HG03159 (cell line): ENCODE results near the gene MUSK.
"Not testable (repeated sequence)": the region's sequence is repeated elsewhere in the genome, so short reads cannot be mapped to it uniquely, and the experiment has no call there.

ENCODE experiments used
- ATAC-seq: cut with Tn5 transposase; IDR thresholded peaks from one replicate; pipeline ENCODE4 v1.9.1; 2021; ENCODE audit warnings: mild to moderate bottlenecking, moderate library complexity; ENCODE audit not compliant: unreplicated experiment

The MUSK gene

DNA sequence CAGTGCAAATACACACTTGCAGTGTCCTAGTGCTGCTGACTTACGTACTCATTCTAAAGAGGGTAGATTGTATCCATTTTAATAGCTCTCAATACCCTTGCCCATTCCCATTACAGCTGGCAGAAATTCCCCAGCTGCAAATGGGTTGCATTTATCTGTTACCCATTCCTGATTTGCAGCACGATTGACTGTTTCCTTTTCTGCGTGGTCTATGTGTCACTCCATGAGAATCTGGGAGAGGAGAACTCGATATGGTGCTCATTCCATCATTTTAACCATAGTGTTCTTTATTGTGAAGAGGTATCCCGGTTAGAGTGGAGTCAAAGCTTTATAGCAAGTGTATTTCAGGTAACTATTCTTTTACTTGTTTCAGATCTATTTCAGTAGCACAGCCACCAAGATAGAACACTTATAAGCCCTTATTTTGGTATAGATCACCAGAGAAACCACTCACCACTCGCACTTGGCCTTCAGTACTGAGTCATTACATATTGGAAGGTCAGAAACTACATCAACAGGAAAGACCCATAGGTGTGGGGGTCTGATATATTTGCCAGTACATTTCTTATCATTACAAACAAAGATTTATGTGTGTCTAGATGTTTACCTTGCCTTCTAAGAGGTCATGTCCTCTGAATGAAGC is 139.5 kb downstream of the MUSK start:
- peak; percentile 67 for ATAC-seq

DNA sequence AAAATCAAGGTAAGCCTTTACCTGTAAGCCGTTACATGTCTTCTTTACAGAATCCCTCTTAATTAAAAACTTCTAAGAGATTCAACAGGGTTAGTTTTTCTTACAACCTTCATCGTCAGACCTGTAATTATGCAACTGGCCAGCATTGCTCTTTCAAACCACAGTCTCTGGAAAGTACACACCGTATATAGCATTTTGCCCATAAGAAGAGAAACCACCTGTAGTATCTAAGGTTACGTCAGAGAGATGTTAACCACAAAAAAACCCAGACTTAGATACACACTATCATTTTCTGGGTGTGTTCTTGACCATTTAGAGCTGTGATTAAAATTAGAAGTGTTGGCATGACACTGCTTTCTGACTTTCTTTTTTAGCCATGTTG is 140.0 kb downstream of the MUSK start:
- peak; percentile 95 for ATAC-seq

DNA sequence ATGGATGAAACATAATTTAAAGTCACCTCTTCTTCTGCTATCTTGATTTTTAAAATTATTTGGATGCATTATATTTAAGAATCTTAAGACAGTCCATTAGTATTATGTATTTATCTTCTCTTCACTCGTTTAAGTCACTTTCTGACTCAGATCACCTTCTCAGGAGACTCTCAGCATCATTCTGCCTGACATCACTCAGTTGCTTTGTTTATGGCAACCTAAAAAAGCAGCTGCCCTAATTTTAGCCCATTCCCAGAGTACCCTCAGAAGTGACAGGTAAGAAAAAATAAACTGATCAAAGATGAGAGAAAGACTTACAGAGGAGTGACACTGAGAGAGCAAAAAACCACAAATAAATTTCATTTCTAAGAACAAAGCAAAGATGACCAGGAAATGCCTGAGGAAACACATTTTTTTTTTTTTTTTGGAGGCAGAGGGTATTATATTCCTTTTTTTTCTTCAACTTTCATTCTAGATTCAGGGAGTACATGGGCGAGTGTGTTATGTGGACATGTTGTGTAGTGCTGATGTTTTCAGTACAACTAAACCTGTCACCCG is 140.5 kb downstream of the MUSK start:
- peak; percentile 54 for ATAC-seq

DNA sequence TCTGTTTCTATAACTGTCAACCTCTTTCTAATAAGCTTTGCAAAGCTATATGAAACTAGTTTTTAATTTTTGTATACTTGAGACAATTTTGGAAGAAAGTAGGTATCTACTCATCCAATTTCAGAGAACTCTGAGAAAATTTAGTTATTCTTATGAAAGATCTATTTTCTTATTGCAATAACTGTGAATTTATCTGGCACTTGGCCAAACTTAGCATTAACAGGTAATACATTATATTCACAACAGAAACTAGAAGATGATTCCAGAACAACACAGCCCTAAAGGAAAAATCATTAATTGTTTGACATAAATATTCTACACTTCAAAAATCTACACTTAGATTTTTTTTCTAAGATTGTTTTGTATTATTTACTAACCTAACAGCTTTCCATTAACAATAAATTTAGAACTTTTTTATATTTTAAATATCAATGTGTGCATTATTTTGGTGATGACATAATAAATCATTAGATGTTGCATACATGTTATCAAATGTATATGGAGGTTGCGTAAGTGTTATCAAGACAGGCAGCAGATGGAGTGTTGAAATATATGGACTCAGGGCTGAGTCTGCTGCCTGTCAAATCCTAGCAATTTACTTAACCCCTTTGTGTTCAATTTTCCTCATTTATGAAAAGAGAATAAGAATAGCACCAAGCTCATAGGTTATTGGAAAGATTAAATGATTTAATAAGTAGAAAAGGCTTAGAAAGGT is 141.8 kb downstream of the MUSK start:
- ATAC-seq, result no peak

DNA sequence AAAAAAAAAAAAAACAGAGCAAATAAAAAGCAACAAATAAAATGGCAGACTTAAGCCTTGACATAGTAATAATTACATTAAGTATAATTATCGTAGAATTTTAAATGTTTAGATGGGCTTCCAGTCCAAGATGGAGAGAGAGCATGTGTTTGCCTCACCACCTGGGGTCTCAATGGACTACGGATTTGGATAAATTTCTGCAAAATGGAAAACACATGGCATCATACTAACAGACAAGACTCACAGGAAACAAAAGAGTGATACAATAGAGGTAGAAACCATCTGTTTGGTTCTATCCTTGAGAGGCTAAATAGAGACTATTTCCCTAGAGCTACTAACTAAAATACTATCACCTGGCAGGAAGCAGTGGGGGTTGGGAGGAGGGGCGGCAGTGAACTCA is 144.3 kb downstream of the MUSK start:
- ATAC-seq, result no peak

DNA sequence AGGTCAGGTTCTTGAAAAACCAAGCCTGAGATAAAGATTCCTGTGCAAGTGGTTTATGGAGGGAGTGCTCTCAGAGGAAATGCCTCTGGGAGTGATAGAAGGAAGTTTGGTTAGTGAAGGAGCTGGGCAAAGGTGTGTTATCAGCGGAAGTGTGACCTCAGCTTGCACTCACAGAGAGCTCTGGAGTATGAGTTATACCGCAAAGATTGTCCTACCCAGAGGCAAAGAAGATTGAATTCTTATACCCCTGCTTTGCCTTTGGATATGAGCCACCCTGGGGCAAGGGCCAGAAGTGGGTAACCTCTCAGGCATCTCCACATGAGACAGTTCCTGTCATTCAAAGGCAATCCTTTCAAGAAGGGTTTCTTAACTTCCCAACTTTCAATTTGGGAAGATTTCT is 145.6 kb downstream of the MUSK start:
- no peak for ATAC-seq

DNA sequence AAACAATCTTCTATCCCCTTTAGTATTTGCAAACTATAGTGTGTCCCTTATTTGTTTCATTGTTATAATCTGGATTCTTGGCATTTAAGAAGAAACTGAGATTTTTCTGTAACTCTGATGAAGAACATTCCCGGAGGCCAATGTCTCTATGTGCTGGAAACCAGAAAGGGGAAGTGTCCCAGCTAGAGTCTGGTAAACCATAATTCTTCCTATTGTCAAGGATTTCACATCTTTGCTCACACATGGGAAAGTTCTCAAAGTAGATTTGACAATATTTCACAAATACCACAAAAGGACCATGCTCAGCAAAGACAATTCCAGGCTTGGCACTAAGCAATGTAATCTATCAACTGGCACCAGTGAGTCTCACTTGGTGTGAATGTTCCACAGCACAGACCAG is 146.8 kb downstream of the MUSK start:
- ATAC-seq, result no peak

DNA sequence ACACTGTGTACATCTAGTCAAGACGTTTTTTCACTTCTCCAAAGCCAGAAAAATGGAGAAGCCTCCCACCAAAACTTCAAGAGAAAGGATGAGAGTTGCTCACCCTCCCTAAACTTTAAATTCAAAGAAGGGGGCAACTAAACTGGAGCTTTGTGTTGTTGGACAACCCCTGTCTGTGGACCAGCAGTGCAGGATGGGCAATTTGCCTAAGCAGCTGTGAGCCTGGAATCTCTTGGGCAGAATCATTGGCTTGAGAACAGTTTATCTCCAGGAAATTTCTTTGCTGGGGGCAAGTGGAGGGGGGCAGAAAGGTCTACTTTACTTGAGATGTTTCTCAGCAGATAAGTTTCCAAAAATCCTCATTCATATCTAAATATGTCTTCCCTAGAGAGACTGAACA is 151.8 kb downstream of the MUSK start:
- no peak for ATAC-seq

DNA sequence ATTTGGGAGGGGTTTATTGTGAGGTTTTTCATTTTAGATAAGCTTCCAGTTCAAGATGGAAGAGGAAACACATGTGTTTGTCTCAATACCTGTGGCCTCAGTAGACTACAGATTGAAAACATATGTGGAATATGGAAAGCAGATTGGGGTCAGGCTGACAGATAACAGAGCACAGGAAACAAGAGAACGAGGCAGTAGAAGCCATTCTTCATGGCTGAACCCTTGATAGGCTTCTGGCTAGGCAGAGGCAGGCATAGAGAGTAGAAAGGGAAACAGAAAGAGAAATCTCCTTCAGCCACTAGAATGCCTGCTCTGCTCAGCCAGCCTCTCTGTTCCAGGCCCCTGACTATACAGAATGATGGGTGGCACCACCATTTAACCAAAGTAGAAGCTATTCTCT is 152.5 kb downstream of the MUSK start:
- ATAC-seq, result peak; percentile 95

DNA sequence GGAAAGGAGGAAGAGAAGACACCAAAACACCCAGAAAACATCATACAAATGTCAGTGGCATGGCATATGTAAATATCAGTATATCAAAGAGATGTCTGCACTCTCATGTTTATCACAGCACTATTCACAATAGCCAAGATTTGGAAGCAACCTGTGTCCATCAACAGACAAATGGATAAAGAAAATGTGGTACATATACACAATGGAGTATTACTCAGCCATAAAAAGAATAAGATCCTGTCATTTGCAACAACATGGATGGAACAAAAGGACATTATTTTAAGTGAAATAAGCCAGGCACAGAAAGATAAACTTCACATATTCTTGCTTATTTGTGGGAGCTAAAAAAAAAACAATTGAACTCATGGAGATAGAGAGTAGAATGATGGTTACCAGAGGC is 156.5 kb downstream of the MUSK start:
- not testable (repeated sequence) for ATAC-seq

DNA sequence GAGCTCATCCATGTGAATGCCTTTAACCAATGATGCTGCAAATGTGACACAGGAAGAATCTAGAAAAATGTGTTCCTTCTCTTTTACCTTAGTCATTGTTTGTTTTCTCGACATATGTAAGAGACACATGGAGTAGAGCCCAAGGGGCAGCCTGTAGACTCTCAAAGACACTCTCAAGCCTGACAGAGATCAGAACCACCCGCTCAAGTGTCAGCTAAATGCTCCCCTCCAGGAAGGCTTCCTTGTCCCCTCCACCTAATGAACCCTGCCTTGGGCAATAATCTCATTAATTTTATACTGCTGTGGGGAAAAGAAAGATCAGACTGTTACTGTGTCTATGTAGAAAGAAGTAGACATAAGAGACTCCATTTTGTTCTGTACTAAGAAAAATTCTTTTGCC is 157.4 kb downstream of the MUSK start:
- ATAC-seq, result no peak

DNA sequence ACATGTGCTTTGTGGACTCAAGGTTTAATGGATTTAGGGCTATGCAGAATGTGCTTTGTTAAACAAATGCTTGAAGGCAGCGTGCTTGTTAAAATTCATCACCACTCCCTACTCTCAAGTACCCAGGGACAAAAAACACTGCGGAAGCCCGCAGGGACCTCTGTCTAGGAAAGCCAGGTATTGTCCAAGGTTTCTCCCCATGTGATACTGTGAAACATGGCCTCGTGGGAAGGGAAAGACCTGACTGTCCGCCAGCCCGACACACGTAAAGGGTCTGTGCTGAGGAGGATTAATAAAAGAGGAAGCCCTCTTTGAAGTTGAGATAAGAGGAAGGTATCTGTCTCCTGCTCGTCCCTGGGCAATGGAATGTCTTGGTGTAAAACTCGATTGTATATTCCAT is 157.8 kb downstream of the MUSK start:
- not testable (repeated sequence) for ATAC-seq

DNA sequence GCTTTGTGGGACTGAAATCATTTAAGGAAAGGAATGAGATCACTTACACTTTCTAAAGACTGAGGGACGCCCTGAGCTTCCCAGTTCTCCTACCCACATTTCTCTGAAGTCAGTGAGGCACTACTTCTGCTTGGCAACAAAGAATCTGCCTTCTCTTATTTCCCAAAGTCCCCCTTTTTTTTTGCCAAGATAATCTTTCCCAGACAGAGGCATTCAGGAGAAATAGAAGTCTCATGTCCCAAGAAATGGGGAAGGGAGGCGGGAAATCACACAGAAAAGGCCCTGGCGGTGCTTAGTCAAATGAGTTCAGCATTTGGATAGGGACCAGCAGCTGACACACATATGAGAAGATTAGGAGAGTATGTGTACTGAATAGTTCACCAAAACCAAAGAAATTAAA is 159.7 kb downstream of the MUSK start:
- no peak for ATAC-seq

DNA sequence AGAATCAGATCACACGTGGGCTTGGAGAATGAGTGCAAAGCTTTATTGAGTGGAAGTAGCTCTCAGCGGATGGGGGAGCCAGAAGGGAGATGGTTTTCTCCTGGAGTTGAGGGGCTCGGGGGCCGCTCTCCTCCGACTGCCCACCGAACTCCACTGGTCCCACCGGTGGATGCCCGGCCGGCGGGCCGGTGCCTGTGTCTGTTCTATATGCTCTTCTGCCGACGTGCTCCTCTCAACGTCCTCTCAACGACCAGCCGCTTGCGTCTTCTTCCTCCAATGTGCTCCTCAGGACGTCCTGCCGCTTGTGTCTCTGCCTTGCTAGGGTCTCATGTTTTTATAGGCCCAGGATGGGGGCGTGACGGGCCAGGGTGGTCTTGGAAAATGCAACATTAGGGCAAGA is 161.9 kb downstream of the MUSK start:
- no peak for ATAC-seq

DNA sequence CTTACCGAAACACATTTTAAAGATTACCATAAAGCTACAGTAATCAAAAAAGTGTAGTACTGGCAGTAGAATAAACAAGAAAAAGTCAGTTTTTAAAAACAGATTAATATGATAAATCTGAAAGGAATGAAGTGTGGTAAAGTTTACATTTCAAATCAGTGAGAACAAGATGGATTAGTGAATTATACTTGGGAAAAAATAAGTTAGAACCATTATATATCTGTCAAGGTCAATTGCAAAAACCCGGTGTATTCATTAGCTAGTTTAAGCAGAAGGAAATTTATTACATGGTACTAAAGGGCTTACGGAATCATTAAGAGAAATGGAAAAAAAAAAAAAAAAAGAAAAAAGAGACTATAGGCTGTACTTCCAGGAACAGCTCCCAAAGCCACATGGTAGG is 164.3 kb downstream of the MUSK start:
- ATAC-seq, result no peak

DNA sequence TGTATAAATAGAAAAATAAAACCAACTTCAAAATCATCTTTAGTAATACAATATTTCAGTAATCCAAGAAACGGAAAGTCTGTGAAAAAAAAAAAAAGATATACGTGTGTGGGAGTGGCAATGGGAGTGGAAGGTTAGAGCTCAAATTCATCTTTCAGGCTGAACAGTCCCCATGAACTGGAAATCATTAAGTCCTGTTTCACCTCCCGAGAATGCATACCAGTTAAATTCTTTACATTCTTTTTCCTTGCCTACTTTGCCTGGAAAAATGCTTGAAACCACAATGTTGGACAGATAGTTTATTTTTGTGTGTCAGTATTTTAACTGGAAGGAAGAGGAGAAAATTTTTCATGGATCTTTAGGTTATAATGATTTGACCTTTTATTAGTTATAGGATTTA is 166.8 kb downstream of the MUSK start:
- no peak for ATAC-seq

DNA sequence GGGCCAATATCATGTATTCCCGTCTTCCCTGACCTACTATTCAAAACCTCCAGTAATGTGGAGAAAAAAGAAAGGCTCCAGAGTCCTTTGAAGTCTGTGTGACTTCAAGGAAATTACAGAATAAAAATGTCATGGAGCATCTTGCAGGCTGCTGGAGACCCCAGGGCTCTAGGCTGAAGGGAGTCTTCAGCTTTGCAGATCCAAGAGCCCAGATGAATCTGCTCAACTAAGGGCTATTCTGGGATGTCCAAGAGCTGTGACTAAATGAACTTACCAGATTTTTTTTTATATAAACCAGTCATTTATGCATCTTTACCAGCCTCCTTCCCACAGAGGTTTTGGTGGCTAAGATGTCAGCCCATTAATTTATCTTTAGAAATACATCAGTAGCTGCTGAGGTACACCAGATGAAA is 167.3 kb downstream of the MUSK start:
- no peak for ATAC-seq

DNA sequence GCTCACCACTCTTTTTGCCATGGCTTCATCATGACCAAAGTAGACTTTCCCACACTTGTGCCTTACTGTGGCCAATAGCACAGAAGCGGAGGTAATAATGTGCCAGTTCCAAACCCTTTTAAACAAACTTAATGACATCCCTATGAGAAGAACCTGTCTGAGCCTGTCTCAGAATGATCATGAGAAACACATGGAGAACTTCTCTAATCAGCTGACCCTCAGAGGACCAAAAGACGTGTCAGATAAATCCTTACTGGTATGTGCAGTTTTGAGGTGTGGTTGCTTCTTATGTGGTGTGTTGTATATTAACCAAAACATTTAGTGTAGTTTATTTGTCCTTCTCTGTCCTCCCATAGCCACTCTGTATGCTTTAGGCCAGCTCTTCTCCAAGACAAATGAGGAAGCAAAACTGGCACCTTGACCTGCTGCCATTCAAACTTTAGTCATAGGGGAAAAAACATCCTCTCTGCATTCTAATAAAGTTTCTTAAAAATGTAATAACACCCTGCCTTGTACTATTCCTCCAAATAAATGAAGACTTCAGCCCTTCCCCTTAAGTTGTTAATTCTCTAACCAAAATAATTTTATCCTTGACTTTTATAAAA is 168.9 kb downstream of the MUSK start:
- ATAC-seq, result no peak

DNA sequence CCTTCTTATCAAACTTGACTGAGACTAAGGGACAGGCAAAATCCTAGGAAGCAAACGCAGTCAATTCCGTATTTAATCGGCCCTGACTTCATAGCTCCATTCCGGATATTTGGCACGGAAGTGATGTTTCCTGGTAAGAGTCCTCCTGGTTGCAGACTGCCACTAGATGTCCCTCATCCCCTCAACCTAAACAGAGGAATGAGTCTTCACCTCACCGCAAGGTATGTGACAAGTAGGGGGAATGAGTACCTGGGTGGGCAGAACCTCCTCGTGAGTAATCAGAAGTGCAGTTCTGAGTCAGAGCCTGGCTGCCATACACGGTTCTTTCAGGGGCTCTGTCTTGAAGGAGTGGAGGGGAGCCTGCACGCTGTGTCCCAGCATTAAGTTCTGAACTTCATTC is 173.6 kb downstream of the MUSK start:
- ATAC-seq, result no peak

DNA sequence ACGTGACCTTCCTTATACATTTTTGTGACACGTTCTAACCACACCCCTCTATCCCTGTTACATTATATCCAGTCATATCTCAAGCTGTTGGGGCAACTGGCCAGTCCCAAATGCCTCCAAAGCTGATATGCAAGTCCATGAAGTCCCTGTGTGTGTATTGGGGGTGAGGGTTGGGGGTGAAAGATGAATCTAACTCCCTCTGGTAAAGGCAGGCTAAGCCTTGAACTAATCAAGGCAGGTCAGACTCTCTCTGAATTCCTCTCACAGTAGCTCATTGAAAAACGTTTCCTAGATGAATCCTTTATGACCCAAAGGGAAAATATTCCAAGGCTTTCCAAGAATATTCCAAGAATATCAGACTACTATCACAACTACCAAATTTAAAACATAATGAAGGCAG is 174.4 kb downstream of the MUSK start:
- no peak for ATAC-seq

DNA sequence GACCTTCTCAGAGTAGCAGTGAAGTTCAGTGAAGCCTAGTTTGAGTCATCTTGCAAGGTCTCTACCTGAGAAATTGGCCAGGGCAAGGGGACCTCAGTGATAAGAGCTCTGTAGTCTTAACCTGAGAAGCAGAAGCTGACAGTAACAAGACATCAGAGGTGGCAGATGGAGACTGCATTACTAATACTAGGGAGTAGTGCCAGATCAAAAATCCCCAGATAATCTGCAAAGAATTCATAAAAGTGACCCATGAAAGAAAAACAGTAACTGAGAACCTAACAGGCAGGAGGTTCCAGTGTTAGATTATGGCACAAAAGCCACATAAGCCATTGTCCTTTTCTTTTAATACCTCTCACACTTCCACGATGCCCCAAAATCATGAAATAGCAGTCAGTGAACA is 175.5 kb downstream of the MUSK start:
- ATAC-seq, result no peak

DNA sequence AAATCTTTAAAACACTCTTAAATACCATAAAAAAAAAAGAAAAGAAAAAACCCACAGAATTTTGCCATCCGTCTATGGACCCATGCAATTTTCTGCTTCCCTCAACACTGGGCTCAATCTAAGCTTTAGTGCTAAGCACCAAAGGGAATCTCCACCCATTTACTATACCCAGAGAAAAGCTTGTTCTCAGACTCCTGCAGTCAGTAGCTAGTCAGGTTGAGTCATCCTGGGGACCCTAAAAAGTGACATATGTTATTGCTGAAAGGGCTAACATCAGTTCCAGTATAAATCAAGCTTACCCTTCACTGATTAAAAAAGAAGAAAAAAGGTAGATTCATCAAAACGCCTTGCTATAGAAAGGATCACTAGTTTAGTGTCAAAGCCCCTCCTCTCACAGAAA is 177.6 kb downstream of the MUSK start:
- ATAC-seq, result no peak
